HUES6 (cell line): ENCODE data around the gene FMNL2.

Experiments used
- H3K27ac ChIP-seq: 2 replicates; pipeline ENCODE4 v1.7.0; 2013; ENCODE audit warnings: low read depth, mild to moderate bottlenecking, low read length, inconsistent platforms
- H3K27me3 ChIP-seq: 2 replicates; pipeline ENCODE4 v1.6.1; 2013; ENCODE audit warnings: low read length; ENCODE audit not compliant: control insufficient read depth, insufficient read depth
- H3K36me3 ChIP-seq: 2 replicates; pipeline ENCODE4 v1.6.1; 2013; ENCODE audit warnings: low read length; ENCODE audit not compliant: control insufficient read depth, insufficient read depth
- H3K4me1 ChIP-seq: 2 replicates; pipeline ENCODE4 v1.6.1; 2013; ENCODE audit warnings: low read length; ENCODE audit not compliant: control insufficient read depth, insufficient read depth
- H3K4me3 ChIP-seq: 2 replicates; pipeline ENCODE4 v1.5.1; 2013; ENCODE audit warnings: low read depth, low read length
- H3K9ac ChIP-seq: one replicate; pipeline ENCODE4 v1.6.1; 2013; ENCODE audit warnings: mild to moderate bottlenecking, low read length
- H3K9me3 ChIP-seq: 2 replicates; pipeline ENCODE4 v1.6.1; 2013; ENCODE audit warnings: low read depth, low read length; ENCODE audit not compliant: control insufficient read depth, insufficient read depth

Gene FMNL2

GRCh38 chr2:152548996-152549395, 214.0 kb downstream of the FMNL2 start:
- H3K4me1 ChIP-seq, result no peaks in the 10 kb centered on the region
- no peak overlapping the region for H3K9ac ChIP-seq
- H3K27ac ChIP-seq, result no peak overlapping the region
- H3K4me3 ChIP-seq, result no peak overlapping the region
- no peaks in the 10 kb centered on the region for H3K36me3 ChIP-seq
- no peaks in the 10 kb centered on the region for H3K27me3 ChIP-seq
- H3K9me3 ChIP-seq, result no peaks in the 10 kb centered on the region

GRCh38 chr2:152549423-152549822, 214.4 kb downstream of the FMNL2 start:
- no peaks in the 10 kb centered on the region for H3K4me1 ChIP-seq
- H3K9me3 ChIP-seq, result no peaks in the 10 kb centered on the region
- H3K9ac ChIP-seq, result no peak overlapping the region
- H3K27ac ChIP-seq, result no peak overlapping the region
- H3K36me3 ChIP-seq, result no peaks in the 10 kb centered on the region
- no peaks in the 10 kb centered on the region for H3K27me3 ChIP-seq
- H3K4me3 ChIP-seq, result no peak overlapping the region

GRCh38 chr2:152550386-152550785, 215.4 kb downstream of the FMNL2 start:
- H3K27me3 ChIP-seq, result no peaks in the 10 kb centered on the region
- no peak overlapping the region for H3K4me3 ChIP-seq
- no peaks in the 10 kb centered on the region for H3K9me3 ChIP-seq
- no peak overlapping the region for H3K27ac ChIP-seq
- no peaks in the 10 kb centered on the region for H3K36me3 ChIP-seq
- H3K4me1 ChIP-seq, result no peaks in the 10 kb centered on the region
- H3K9ac ChIP-seq, result no peak overlapping the region

GRCh38 chr2:152552888-152553287, 217.9 kb downstream of the FMNL2 start:
- H3K4me1 ChIP-seq, result no peaks in the 10 kb centered on the region
- H3K9ac ChIP-seq, result no peak overlapping the region
- no peaks in the 10 kb centered on the region for H3K9me3 ChIP-seq
- H3K27ac ChIP-seq, result no peak overlapping the region
- H3K27me3 ChIP-seq, result no peaks in the 10 kb centered on the region
- no peak overlapping the region for H3K4me3 ChIP-seq
- no peaks in the 10 kb centered on the region for H3K36me3 ChIP-seq

GRCh38 chr2:152553518-152553917, 218.5 kb downstream of the FMNL2 start:
- H3K27me3 ChIP-seq, result no peaks in the 10 kb centered on the region
- H3K27ac ChIP-seq, result no peak overlapping the region

GRCh38 chr2:152555048-152555447, 220.1 kb downstream of the FMNL2 start:
- Histone ChIP-seq H3K9ac (no peak overlapping the region), H3K27me3 (no peaks in the 10 kb centered on the region), H3K36me3 (peaks cover 6% of the 10 kb centered on the region; the same call in 1 of the 2 replicates), H3K4me1 (no peaks in the 10 kb centered on the region), H3K4me3 (no peak overlapping the region), H3K9me3 (no peaks in the 10 kb centered on the region), H3K27ac (no peak overlapping the region)

More at GRCh38 chr2:152553518-152553917, 218.5 kb downstream of the FMNL2 start:
- Histone ChIP-seq H3K9ac (no peak overlapping the region), H3K4me1 (no peaks in the 10 kb centered on the region), H3K4me3 (no peak overlapping the region), H3K9me3 (no peaks in the 10 kb centered on the region), H3K36me3 (no peaks in the 10 kb centered on the region)

GRCh38 chr2:152556506-152556905, 221.5 kb downstream of the FMNL2 start:
- Histone ChIP-seq H3K36me3 (peaks cover 14% of the 10 kb centered on the region), H3K4me3 (no peak overlapping the region), H3K9ac (no peak overlapping the region), H3K27me3 (no peaks in the 10 kb centered on the region), H3K4me1 (no peaks in the 10 kb centered on the region), H3K27ac (no peak overlapping the region), H3K9me3 (no peaks in the 10 kb centered on the region)

- no peaks in the 10 kb centered on the region for H3K4me1 ChIP-seq
- H3K27ac ChIP-seq, result no peak overlapping the region
- H3K9me3 ChIP-seq, result no peaks in the 10 kb centered on the region
- H3K36me3 ChIP-seq, result peaks cover 17% of the 10 kb centered on the region
- H3K4me3 ChIP-seq, result no peak overlapping the region
- H3K27me3 ChIP-seq, result no peaks in the 10 kb centered on the region
- no peak overlapping the region for H3K9ac ChIP-seq
These were observed 222.4 kb downstream of the FMNL2 start for GRCh38 chr2:152557273-152557888.

GRCh38 chr2:152558158-152558984, 223.4 kb downstream of the FMNL2 start:
- no peak overlapping the region for H3K4me3 ChIP-seq
- no peak overlapping the region for H3K9ac ChIP-seq
- H3K36me3 ChIP-seq, result peaks cover 17% of the 10 kb centered on the region
- no peaks in the 10 kb centered on the region for H3K27me3 ChIP-seq
- no peaks in the 10 kb centered on the region for H3K9me3 ChIP-seq
- no peak overlapping the region for H3K27ac ChIP-seq
- H3K4me1 ChIP-seq, result no peaks in the 10 kb centered on the region

- no peaks in the 10 kb centered on the region for H3K9me3 ChIP-seq
- no peak overlapping the region for H3K9ac ChIP-seq
- H3K36me3 ChIP-seq, result peaks cover 20% of the 10 kb centered on the region
- no peak overlapping the region for H3K27ac ChIP-seq
- H3K27me3 ChIP-seq, result no peaks in the 10 kb centered on the region
- no peaks in the 10 kb centered on the region for H3K4me1 ChIP-seq
- no peak overlapping the region for H3K4me3 ChIP-seq
These were observed 224.0 kb downstream of the FMNL2 start for GRCh38 chr2:152559008-152559407.

GRCh38 chr2:152560166-152560565, 225.2 kb downstream of the FMNL2 start:
- Histone ChIP-seq H3K27ac (no peak overlapping the region), H3K9ac (no peak overlapping the region), H3K36me3 (peaks cover 20% of the 10 kb centered on the region), H3K4me3 (no peak overlapping the region), H3K27me3 (no peaks in the 10 kb centered on the region), H3K9me3 (no peaks in the 10 kb centered on the region), H3K4me1 (no peaks in the 10 kb centered on the region)
